Smooth muscle cell (in vitro differentiated cells): ENCODE measurements around the gene VCX3B. TPM values are rescaled to one million over a fixed set of nuclear protein-coding genes. Genes with fewer than 3 reads are reported as not detected.

Source experiments
- DNase-seq: peaks from one replicate; lab custom pipeline; 2025; ENCODE audit not compliant: unreplicated experiment; lab: John Stamatoyannopoulos, UW
- H2AFZ ChIP-seq: fragments of 200-600 bp; sonication (generic); 2 replicates; pipeline ENCODE4 v1.6.0; 2016; ENCODE audit warnings: antibody characterized with exemption, low read depth, mild to moderate bottlenecking
- H3F3A ChIP-seq: fragments of 200-600 bp; sonication (generic); 2 replicates; pipeline ENCODE4 v1.6.0; 2017; ENCODE audit warnings: antibody characterized with exemption, low read depth
- H3K27ac ChIP-seq: fragments of 200-600 bp; sonication (generic); 2 replicates; pipeline ENCODE4 v1.5.1; 2016; ENCODE audit warnings: low read depth, mild to moderate bottlenecking
- H3K27me3 ChIP-seq: fragments of 200-600 bp; sonication (generic); 2 replicates; pipeline ENCODE4 v1.6.1; 2016; ENCODE audit warnings: low read depth, mild to moderate bottlenecking
- H3K36me3 ChIP-seq: fragments of 200-600 bp; sonication (generic); 2 replicates; pipeline ENCODE4 v1.5.1; 2016; ENCODE audit warnings: low read depth
- H3K4me1 ChIP-seq: fragments of 200-600 bp; sonication (generic); 2 replicates; pipeline ENCODE4 v1.5.1; 2016; ENCODE audit warnings: low read depth
- H3K4me2 ChIP-seq: fragments of 200-600 bp; sonication (generic); 2 replicates; pipeline ENCODE4 v1.6.0; 2016; ENCODE audit warnings: mild to moderate bottlenecking
- H3K4me3 ChIP-seq: fragments of 200-600 bp; sonication (generic); 2 replicates; pipeline ENCODE4 v1.5.1; 2016; ENCODE audit warnings: mild to moderate bottlenecking
- H3K79me2 ChIP-seq: fragments of 200-600 bp; sonication (generic); 2 replicates; pipeline ENCODE4 v1.6.0; 2016; ENCODE audit warnings: low read depth, mild to moderate bottlenecking
- H3K9ac ChIP-seq: fragments of 200-600 bp; sonication (generic); 2 replicates; pipeline ENCODE4 v1.6.0; 2016; ENCODE audit warnings: low read depth
- H3K9me3 ChIP-seq: fragments of 200-600 bp; sonication (generic); replicated peaks from 2 replicates; pipeline ENCODE4 v1.5.1; 2016; ENCODE audit warnings: low read depth
- H4K20me1 ChIP-seq: fragments of 200-600 bp; sonication (generic); 2 replicates; pipeline ENCODE4 v1.6.0; 2016; ENCODE audit warnings: low read depth
- CTCF ChIP-seq: fragments of 200-600 bp; sonication (generic); IDR thresholded peaks from 2 replicates; pipeline ENCODE4 v1.5.1; 2017; ENCODE audit warnings: borderline replicate concordance, mild to moderate bottlenecking, antibody characterized with exemption; ENCODE audit not compliant: insufficient read depth, poor library complexity, severe bottlenecking
- WGBS: methylation state at CpG from one replicate; pipeline ENCODE4 v1.1.7; 2016; ENCODE audit warnings: low lambda C conversion rate; 5-methylcytosine and 5-hydroxymethylcytosine counted together
- polyA plus RNA-seq: library from polyadenylated mRNA; unstranded; fragments of >200 nt; fragmentation: Nextera tagmentation; extraction: Ambion mirVana; gene quantifications from 2 replicates; pipeline ENCODE4 v1.2.1, GENCODE V29; 2016
- total RNA-seq: library from RNA; depleted of rRNA; stranded (reverse); fragments of >200 nt; gene quantifications from 2 replicates; pipeline ENCODE4 v1.2.3, GENCODE V29; 2014

The VCX3B gene
- total and polyA plus RNA-seq, 2 experiments from 2014 or later, result 0.63 to 0.91 TPM

DNA sequence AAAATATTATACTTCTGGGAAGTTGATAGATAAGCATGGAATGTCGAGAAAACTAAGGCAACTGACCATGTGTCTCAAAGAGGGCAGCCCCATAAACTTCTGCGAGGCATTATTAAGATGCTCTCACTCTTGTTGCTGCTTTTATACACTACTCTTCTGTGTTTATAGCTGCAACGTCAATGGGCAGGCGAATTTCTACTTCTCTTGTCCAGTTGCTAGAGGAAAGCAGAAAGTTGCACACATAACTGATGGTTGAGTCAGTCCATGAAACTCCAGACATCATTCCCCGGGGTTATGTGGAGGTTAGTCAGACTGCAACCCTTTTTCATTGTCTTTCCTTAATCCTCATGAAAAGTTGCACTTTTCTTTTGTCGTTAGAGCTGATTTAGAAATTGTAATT lies 39.8 kb downstream of the VCX3B start:
- H3F3A ChIP-seq, result no peaks in the 10 kb centered on the region
- no peak for TF ChIP-seq CTCF
- no peaks in the 10 kb centered on the region for H3K79me2 ChIP-seq
- no peak overlapping the region for H3K9ac ChIP-seq
- H3K4me3 ChIP-seq, result no peak overlapping the region
- no peak overlapping the region for H2AFZ ChIP-seq
- H3K4me1 ChIP-seq, result no peaks in the 10 kb centered on the region
- no peaks in the 10 kb centered on the region for H3K9me3 ChIP-seq
- H3K4me2 ChIP-seq, result peak overlapping the region; percentile 53
- no peaks in the 10 kb centered on the region for H4K20me1 ChIP-seq
- no peak for DNase-seq
- 27% methylated on average over 6 of the region's 6 CpGs for WGBS
- H3K27ac ChIP-seq, result peak overlapping the region; percentile 79
- H3K36me3 ChIP-seq, result no peaks in the 10 kb centered on the region
- no peaks in the 10 kb centered on the region for H3K27me3 ChIP-seq
